ENCODE measurements around the gene SLC6A13. TPM values are rescaled to one million over a fixed set of nuclear protein-coding genes. Genes with fewer than 3 reads are reported as not detected.

The SLC6A13 gene
- total RNA-seq, 1 experiment from 2014 or later: not detected

DNA sequence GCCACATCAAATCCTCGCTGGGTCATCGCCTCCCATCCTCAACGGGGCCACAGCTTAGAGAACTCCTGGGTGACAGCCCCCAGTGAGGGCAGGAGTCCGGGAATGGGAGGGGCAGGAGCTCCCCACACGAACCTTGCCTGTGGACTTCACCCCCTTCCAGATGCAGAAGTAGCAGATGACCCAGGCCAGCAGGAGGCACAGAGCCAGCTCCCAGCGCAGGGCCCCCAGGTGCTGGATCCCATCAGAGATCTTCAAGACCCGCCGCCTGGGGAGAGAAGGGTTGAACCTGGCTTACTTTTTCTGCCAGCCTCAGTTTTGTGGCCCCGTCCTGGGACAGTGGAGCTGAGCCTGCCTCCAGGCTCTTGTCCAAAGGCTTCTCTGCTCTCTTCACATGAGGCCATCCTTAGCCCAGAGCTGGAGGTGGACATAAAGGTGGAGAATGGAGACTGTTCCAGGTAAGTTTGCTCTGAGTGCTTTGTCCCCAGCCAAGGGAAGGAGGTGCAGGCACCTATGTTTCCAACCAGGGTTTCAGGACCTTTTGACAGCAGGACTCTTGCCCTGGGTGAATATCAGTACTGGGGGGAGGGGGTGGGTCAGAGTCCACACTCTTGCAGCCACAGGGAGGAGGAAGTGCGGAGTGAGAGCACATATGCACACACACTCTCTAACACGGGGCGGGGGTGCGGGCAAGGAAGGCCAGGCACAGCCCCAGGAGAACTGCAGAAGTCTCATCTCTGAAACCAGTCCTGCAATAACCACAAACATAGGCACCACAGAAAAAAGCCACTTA, 25.4 kb downstream of the SLC6A13 start:
- H3K23ac ChIP-seq (ENCODE audit: insufficient read length, low read depth, low read length): no peak overlapping the region

More for the DNA sequence above, 25.4 kb downstream of the SLC6A13 start:
- Mint-ChIP-seq H3K4me3 (no peak overlapping the region), H3K9me3 (peaks cover 23 to 26% of the 10 kb centered on the region in 2 experiments), H3K27ac (no peak overlapping the region), H3K36me3 (ENCODE audit: insufficient read depth in 1 of 3, low read depth in 3 of 3) (peaks cover 3 to 17% (median 13%) of the 10 kb centered on the region in 3 experiments; a peak in 6 of 7 replicates), H3K27me3 (ENCODE audit: low read depth) (peaks cover 14% of the 10 kb centered on the region), H3K4me1 (peaks cover 0 to 8% of the 10 kb centered on the region in 2 experiments; a peak in 2 of 4 replicates)
- no peak overlapping the region for H3K18ac ChIP-seq (ENCODE audit: insufficient read length, low read depth, low read length)
- no peak overlapping the region for H3K9ac ChIP-seq (ENCODE audit: extremely low read depth, insufficient read length, low read length)
- no peak overlapping the region for H3K4ac ChIP-seq (ENCODE audit: low read depth, low read length)
- no peak overlapping the region for H2BK120ac ChIP-seq (ENCODE audit: low read depth, low read length, poor library complexity, severe bottlenecking)
- peak; percentile 17 for DNase-seq
- H3K79me1 ChIP-seq (ENCODE audit: insufficient read depth, low read depth, low read length, poor library complexity, severe bottlenecking): no peaks in the 10 kb centered on the region
- no peak overlapping the region for H2BK15ac ChIP-seq (ENCODE audit: low read depth, low read length)
- H3K27me3 ChIP-seq (ENCODE audit: insufficient read depth, low read length): no peaks in the 10 kb centered on the region
- H3K14ac ChIP-seq (ENCODE audit: insufficient read depth, low read length): no peak overlapping the region
- no peak overlapping the region for H4K91ac ChIP-seq (ENCODE audit: insufficient read length, low read depth, low read length)
- WGBS (ENCODE audit: extremely low coverage, insufficient read length, low lambda C conversion rate): no CpG with 5 or more reads among the region's 13 CpGs
- H3K79me2 ChIP-seq (ENCODE audit: insufficient read depth, low read length): no peaks in the 10 kb centered on the region
- H3K9me3 ChIP-seq (ENCODE audit: control insufficient read depth, low read depth, low read length): peaks cover 8% of the 10 kb centered on the region
- H2BK20ac ChIP-seq (ENCODE audit: low read depth, low read length, poor library complexity, severe bottlenecking): no peak overlapping the region
- no peak overlapping the region for H3K56ac ChIP-seq (ENCODE audit: insufficient read length, low read depth, low read length)
- H2AK5ac ChIP-seq (ENCODE audit: insufficient read length, low read length): no peak overlapping the region
- H2BK12ac ChIP-seq (ENCODE audit: insufficient read length, low read depth, low read length): no peak overlapping the region
- H3K23me2 ChIP-seq (ENCODE audit: insufficient read length, low read depth, low read length, poor library complexity, severe bottlenecking): no peaks in the 10 kb centered on the region
- no peak overlapping the region for H3K27ac ChIP-seq (ENCODE audit: insufficient read length, low read depth, low read length)
- no peak overlapping the region for H4K8ac ChIP-seq (replicated peaks; ENCODE audit: insufficient read length, low read depth, low read length)
- H4K5ac ChIP-seq (ENCODE audit: insufficient read length, low read depth, low read length): no peak overlapping the region
- H2AFZ ChIP-seq (ENCODE audit: low read length): no peak overlapping the region
- no peak overlapping the region for H3K4me2 ChIP-seq (ENCODE audit: insufficient read depth, insufficient read length, low read length)
- no peaks in the 10 kb centered on the region for H4K20me1 ChIP-seq (ENCODE audit: control insufficient read depth, insufficient read depth, insufficient read length)
- H2BK5ac ChIP-seq (ENCODE audit: insufficient read length, low read length): no peak overlapping the region
- TF ChIP-seq, protein P1, sequence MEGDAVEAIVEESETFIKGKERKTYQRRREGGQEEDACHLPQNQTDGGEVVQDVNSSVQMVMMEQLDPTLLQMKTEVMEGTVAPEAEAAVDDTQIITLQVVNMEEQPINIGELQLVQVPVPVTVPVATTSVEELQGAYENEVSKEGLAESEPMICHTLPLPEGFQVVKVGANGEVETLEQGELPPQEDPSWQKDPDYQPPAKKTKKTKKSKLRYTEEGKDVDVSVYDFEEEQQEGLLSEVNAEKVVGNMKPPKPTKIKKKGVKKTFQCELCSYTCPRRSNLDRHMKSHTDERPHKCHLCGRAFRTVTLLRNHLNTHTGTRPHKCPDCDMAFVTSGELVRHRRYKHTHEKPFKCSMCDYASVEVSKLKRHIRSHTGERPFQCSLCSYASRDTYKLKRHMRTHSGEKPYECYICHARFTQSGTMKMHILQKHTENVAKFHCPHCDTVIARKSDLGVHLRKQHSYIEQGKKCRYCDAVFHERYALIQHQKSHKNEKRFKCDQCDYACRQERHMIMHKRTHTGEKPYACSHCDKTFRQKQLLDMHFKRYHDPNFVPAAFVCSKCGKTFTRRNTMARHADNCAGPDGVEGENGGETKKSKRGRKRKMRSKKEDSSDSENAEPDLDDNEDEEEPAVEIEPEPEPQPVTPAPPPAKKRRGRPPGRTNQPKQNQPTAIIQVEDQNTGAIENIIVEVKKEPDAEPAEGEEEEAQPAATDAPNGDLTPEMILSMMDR (conservative IDR thresholded peaks at IDR 0.05): no peak
- no peak overlapping the region for H3T11ph ChIP-seq (ENCODE audit: low read length)
- no peaks in the 10 kb centered on the region for H3K4me1 ChIP-seq (ENCODE audit: insufficient read depth, low read length)

Measured in H9 (cell line).